GM21576 (cell line): ENCODE measurements around the gene COA1.
"Not testable (repeated sequence)": the region's sequence is repeated elsewhere in the genome, so short reads cannot be mapped to it uniquely, and the experiment has no call there.

Experiments
- ATAC-seq: cut with Tn5 transposase; IDR thresholded peaks from one replicate; pipeline ENCODE4 v1.9.1; 2021; ENCODE audit warnings: mild to moderate bottlenecking, moderate library complexity; ENCODE audit not compliant: unreplicated experiment

The COA1 gene

GRCh38 chr7:43729214-43729923 lies at the start of gene COA1:
Gene COA1 (minus strand): TSS chr7:43729523. CDS start chr7:43648614, 80,909 bp downstream.
- peak; percentile 75 for ATAC-seq

DNA sequence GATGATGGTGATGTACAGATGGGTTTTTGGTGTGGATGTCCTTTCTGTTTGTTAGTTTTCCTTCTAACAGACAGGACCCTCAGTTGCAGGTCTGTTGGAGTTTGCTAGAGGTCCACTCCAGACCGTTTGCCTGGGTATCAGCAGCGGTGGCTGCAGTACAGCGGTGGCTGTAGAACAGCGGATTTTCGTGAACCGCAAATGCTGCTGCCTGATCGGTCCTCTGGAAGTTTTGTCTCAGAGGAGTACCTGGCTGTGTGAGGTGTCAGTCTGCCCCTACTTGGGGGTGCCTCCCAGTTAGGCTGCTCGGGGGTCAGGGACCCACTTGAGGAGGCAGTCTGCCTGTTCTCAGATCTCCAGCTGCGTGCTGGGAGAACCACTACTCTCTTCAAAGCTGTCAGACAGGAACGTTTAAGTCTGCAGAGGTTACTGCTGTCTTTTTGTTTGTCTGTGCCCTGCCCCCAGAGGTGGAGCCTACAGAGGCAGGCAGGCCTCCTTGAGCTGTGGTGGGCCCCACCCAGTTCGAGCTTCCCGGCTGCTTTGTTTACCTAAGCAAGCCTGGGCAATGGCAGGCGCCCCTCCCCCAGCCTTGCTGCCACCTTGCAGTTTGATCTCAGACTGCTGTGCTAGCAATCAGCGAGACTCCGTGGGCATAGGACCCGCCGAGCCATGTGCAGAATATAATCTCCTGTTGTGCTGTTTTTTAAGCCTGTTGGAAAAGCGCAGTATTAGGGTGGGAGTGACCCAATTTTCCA lies 49.1 kb upstream of the COA1 start:
- ATAC-seq: not testable (repeated sequence)

DNA sequence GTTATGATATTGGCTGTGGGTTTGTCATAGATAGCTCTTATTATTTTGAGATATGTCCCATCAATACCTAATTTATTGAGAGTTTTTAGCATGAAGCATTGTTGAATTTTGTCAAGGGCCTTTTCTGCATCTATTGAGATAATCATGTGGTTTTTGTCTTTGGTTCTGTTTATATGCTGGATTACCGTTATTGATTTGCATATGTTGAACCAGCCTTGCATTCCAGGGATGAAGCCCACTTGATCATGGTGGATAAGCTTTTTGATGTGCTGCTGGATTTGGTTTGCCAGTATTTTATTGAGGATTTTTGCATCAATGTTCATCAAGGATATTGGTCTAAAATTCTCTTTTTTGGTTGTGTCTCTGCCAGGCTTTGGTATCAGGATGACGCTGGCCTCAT lies 45.9 kb upstream of the COA1 start:
- not testable (repeated sequence) for ATAC-seq

DNA sequence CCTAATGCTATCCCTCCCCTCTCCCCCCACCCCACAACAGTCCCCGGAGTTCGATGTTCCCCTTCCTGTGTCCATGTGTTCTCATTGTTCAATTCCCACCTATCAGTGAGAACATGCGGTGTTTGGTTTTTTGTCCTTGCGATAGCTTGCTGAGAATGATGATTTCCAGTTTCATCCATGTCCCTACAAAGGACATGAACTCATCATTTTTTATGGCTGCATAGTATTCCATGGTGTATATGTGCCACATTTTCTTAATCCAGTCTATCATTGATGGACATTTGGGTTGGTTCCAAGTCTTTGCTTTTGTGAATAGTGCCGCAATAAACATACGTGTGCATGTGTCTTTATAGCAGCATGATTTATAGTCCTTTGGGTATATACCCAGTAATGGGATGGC lies 43.9 kb upstream of the COA1 start:
- not testable (repeated sequence) for ATAC-seq

- no peak for ATAC-seq
Observed at GRCh38 chr7:43771573-43771972, 42.2 kb upstream of the COA1 start.

DNA sequence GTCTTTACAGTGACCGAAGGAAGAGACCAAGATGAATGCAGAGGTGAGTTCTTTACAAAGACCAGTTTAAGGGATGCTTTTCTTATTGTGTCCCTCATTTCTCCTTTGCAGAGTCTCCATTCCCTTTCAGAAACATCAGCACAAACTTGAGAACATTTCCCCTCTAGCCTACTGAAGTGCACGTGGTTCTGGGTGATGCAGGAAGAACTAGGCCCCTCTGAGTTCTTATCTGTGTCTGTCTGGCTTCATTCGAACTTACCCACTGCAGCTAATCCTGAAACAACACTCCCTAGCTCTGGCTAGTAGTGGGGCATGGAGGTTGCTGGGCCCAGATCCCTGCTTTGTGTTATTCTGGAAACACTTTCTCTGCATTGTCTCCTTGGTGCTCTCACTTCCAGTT lies 41.8 kb upstream of the COA1 start:
- ATAC-seq: no peak

DNA sequence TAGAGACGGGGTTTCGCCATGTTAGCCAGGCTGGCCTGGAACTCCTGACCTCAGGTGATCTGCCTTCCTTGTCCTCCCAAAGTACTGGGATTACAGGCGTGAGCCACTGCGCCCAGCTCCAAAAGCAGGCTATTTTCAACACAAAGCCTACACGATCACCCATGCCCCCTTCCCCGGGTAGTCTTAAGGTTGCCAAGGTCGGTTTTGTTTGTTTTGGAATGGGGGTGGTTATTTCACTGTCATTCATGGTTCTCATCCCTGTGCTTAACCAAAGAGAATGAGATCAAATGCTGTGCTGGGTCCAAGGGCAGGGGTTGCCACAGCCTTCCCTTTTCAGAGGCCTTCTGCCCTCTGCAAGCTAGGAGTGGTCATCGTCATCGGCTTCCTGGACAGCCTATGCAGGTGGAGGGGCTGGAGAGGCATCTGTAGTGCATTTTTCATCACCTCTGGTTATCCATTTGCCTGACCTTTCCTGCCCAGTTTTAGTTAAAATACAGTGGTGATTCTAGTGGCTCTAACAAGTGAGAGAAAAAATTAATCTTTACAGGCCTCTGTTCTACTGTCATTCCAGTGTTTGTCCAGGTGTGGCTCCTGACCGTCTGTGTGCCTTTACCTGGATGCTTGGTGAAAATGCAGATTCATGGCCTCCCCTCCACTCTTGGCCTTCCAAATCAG lies 40.6 kb upstream of the COA1 start:
- no peak for ATAC-seq

DNA sequence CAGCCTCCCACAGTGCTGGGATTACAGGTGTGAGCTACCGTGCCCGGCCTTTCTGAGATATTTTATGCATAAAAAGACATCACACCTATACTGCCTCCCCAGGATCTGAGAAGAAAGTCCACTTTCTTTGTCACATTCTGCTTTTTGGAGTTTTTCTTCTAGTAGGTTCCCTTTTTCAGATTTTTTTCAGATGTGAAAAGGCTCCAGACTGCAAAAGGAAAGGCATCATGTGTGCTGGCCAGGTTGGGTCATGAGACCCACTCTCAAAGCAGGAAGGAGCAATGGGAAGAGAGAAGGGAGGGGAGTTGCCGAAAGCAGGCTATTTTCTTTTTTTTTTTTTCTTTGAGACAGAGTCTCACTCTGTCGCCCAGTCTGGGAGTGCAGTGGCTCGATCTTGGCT lies 40.0 kb upstream of the COA1 start:
- ATAC-seq: no peak

DNA sequence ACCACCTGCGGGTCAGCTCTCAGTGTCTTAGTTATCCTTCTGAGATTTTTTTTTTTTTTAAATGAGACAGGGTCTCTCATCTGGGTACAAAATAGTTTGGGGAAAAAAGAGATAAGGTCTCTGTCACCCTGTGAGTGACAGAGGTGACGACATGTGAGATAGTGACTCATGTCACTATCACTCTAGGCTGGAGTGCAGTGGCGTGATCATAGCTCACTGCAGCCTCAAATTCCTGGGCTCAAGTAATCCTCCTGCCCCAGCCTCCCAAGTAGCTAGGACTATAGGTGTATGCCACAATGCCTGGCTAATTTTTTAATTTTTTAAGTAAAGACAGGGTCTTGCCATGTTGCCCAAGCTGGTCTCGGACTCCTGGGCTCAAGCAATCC lies 39.6 kb upstream of the COA1 start:
- no peak for ATAC-seq

DNA sequence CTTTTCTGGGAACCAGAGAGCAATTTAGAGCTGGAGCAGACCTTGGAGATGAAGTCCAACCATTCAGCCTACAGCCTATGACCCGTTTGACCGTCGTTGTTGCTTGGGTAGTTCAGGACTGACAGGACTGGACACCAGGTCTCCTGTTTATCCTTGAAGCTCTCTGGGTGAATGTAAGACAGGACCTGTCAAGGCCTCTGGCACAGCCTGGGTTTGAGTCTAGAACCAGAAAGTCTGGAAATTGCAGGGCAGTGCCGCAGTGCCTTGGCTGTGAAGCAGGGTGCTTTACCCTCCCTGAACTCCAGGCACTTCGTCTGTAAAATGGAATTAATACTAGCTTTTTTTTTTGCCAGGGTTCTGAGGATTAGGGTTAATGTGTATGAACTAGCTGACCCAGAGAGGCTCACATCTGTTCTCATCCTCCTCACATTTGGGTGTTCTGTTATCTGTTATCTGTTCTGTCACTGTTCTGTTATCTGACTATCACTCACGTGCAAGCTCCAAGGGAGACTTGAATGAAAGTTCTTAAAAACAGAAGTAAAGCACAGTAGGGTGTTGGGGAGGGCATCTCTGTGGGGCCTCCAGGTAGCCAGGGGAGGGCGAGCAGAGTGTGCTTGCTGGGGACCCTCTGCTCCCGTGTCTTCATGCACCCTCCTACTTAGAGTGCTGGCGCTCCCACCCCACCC lies 39.0 kb upstream of the COA1 start:
- no peak for ATAC-seq

DNA sequence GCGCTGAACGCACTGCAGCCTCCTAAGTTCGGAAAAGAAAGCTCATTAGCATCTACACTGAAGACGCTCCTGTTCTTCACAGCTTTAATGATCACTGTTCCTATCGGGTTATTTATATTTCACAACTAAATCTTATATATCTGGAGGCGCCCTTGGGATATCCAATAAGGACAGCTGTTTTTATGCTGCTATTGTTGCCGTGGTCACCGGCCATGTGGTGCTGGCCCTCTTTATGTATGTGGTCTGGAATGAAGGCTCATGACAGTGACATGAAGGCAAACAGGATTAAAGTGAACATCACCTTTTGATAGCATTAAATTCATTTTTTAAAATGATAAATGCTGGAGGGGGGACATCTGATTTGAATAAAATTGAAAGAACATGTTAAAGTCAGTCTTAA lies 38.0 kb upstream of the COA1 start:
- ATAC-seq: no peak

DNA sequence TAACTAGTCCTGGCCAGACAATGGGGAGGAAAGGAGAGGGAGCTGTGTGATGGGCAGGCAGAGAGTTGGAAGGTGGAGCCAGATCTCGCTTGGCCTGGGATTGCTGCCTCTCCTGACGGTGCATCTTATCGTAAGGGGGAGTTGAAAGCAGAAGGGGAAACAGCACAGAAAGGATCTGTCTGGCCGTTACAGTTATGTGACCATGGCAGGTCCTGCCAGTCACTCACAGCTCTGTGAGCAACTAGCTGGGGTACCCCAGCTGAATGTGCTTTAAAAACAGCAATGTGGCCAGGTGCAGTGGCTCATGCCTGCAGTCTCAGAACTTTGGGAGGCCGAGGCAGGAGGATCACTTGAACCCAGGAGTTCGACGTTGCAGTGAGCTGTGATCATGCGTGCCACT lies 37.2 kb upstream of the COA1 start:
- ATAC-seq: no peak

GRCh38 chr7:43764807-43765491 lies 35.6 kb upstream of the COA1 start:
- ATAC-seq: no peak

GRCh38 chr7:43764039-43764761 lies 34.9 kb upstream of the COA1 start:
- peak; percentile 72 for ATAC-seq

GRCh38 chr7:43763183-43763582 lies 33.9 kb upstream of the COA1 start:
- ATAC-seq: no peak

- ATAC-seq: no peak
Observed at GRCh38 chr7:43761938-43762692, 32.8 kb upstream of the COA1 start.

GRCh38 chr7:43761382-43761781 lies 32.1 kb upstream of the COA1 start:
- no peak for ATAC-seq

DNA sequence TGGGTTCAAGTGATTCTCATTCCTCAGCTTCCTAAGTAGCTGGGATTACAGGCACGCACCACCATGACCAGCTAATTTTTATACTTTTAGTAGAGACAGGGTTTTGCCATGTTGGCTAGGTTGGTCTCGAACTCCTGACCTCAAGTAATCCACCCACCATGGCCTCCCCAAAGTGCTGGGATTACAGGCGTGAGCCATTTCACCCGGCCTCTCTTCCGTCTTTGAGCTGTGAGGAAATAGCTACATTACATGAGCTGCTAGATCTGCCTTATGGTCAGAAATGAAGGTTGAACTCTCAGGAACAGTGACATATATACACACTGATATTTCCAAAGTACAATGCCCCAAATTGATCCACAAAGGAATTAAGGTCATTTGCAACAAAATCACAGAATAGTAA lies 31.5 kb upstream of the COA1 start:
- ATAC-seq: no peak
